RKO (cell line): ENCODE results near the gene PALMD.

Experiments
- DNase-seq: peaks from one replicate; pipeline ENCODE4 v3.0.0-alpha.2; 2016; ENCODE audit warnings: low spot score

The PALMD gene

DNA sequence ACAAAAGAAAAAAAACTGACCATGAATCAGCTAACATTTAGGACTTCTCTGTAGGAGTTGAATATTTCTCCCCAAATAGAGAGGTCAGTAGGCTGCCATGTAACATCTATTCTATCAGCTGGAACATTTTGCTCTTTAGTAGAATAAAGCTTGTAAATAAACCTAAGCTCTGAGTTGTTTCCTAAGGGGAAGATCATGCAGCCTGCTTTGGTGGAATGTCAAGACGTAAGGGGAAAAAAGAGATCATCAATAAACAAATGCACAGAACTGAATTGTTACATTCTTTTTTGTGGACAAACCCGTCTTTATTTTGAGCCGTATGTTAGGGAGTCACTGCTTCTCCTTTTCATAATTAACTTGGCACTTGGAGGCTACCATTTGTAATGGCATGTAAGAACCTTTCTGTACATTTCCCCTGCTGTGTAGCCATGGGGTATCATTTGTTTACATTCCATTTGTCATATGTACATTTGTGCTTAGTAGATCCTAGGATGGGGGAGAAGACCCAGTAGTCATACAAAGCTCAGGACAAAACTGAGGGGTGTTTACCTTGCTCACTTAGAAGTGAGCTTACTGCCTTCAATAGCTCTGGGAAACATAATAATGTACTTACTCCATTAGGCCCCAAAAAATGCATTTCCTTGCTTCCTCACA lies 10.8 kb upstream of the PALMD start:
- no peak for DNase-seq

DNA sequence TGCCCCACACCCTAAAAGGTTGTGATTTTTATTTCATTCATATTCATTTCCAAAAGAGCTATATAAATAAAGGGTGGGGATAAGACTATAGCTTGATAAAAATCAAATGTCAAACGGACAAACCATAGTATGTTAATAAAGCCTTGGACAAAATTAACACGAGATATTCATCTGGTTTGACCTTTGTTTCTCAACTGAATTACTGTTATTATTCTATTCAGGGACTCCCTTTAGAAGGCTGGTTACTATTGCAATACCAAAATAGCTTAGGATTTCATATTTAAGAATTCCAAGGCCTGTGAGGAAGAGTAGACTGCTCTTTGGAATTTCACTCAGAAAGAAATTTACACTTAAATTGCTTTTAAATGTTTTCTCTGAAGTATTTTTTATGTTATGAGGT lies 10.2 kb upstream of the PALMD start:
- no peak for DNase-seq

DNA sequence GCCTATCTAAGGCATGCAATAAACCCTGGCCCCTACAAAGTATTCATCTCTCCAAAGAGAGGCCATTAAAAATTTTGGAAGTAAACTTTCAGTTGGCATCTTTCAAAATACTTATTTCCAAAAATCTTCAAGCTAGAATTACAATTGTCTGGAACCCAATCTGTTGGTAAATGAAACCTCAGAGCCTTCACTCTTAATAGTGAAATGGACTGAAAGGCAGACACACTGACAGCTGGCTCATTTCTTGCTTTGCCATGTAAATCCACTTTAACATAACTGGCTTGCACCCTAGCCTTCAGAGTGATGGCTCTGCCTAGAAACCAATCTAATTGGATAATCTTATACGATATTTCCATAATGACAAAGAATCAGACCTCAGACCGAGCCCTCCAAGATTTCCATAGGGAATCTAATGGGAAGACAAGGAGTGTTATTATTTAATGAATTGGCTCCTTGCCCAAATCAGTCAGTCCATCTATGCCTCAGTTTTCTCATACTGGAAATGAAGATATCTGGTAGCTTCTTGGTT lies 9.2 kb upstream of the PALMD start:
- DNase-seq, result no peak

DNA sequence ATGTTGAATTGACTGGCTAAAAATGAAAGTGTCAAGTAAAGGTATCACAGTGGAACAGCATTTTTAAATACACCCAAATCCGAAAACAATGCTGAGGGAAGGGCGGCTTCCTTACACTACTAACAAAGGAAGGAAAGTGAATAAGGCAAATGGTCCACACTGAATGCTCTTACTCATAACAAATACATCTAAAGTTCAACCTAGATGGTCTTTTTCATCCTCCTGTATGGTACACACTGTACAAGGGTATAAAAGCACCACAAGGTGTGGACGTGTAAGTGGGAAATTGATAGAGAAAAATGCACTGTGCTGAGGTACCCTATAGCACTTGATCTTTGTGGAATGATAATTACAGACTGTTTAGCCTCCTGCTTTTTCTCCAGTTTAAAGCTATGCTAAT lies 7.1 kb upstream of the PALMD start:
- DNase-seq, result no peak

DNA sequence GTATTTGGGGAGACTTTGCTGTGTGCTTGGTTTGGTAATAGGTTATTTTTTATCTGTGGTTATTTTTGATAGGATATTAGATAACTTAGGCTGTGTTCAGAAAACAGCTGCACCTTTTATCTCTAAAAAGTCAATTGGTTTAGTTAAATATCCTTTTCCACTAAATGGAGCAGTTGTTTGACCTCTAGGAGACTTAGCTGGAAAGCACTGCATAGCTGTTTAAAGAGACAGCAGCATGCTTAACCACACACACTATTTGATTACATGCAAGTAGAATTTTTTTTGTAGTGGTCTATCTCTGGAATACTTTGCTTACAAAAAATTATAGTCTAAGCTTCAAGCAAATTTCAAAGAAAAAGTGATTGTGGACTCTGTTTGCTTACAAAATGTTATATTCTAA lies 6.5 kb upstream of the PALMD start:
- no peak for DNase-seq

DNA sequence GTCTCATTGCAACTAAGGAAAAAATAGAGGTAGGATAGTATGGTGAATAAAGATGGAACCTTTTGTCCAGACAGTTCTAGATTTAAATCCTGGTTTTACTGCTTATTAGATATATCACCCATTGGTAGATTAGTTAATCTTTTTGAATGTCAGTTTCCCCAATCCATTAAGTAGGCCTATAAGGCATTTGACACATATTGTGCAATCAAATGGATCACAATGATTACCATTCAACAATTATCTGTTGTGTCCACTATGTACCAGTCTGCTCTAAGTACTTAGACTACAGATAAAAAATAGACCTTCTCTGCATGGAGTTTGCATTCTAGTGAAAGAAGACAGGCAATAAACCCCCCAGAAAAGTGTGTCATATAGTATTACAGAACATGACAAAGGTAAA lies 6.0 kb upstream of the PALMD start:
- no peak for DNase-seq

DNA sequence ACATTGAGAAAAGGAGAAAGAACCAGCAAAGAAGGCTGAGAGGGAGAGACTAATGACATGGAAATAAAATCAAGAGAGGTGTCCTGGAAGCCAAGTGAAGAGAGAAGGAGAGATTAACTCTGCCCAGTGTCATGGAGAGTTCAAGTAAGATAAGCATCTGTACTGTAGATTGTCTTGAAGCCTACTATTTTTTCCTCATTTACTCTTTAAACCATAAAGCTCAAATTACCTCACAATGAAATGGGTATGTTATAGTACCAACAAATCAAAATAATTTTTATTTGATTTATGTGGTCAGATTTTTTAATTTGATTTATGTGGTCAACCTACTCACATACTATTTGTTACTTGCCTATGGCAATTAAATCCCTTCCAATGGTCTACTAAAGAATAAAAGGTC lies 5.2 kb upstream of the PALMD start:
- DNase-seq, result no peak

DNA sequence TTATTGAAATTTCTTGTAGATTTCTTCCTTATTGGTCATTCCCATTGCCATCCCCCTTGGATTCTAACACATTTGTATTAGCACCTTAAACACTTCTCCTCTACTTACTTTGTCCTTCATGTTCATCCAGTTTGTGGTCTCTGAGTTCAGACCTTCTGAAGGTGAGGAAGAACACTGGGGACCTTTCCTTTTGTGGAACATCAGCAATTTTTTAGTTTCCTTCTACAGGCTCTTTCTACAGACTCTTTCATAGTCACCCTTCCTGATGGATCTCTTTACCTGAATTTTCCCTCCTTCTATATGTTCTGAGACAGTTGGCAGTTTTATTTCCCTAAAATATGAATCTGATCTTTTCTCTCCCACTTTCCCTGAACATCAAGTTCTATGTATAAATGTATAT lies 4.4 kb upstream of the PALMD start:
- no peak for DNase-seq

DNA sequence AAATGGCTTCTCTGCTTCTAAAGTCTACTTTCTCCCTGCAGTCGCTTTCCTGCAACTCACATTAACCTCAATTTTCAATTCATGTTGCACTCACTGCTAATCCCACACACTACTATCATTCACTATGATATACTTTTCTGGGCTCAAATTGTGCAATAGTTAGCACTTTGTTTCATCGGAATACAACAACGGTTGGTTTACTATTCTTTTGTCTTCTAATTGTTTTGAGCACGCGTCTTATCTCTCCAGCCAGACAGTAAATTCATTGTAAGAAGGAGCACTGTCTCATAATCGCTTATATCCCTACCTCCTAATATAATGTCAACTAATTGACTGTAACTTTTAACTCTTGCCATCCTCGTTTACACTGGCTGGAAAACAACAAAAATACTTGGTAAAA lies 3.9 kb upstream of the PALMD start:
- no peak for DNase-seq

DNA sequence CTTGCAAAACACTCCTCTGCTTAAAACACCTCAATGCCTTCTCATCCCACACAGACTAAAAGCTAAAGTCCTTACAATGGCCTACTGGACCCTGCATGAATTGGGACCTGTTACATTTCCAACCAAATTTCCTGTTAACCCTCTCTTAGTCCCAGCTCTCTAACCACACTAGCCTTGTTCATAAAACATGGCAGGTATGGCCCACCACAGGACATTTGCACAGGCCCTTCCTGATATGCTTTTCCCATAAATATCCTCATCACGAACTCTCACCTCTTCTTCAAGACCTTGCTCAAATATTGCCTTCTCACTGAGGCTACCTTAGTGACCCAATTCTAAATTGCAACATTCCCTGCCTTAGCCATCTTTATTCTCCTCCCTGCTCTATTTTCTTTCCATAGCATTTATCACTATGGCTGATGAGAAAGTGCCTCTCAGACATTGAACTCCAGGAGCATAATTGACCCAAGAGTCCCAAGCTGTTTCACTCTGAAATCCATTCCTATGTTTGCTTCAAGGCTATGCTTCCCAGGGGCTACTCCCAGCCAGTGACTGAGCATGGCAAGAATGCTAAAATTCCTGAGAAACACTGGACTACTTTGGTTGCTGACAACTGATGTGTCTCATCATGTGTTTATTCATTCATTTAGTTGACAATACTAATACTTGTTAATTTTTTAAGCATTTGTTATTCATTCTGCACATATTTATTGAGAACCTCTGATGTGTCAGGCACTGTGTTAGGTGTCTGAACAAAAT lies 2.7 kb upstream of the PALMD start:
- DNase-seq, result no peak

DNA sequence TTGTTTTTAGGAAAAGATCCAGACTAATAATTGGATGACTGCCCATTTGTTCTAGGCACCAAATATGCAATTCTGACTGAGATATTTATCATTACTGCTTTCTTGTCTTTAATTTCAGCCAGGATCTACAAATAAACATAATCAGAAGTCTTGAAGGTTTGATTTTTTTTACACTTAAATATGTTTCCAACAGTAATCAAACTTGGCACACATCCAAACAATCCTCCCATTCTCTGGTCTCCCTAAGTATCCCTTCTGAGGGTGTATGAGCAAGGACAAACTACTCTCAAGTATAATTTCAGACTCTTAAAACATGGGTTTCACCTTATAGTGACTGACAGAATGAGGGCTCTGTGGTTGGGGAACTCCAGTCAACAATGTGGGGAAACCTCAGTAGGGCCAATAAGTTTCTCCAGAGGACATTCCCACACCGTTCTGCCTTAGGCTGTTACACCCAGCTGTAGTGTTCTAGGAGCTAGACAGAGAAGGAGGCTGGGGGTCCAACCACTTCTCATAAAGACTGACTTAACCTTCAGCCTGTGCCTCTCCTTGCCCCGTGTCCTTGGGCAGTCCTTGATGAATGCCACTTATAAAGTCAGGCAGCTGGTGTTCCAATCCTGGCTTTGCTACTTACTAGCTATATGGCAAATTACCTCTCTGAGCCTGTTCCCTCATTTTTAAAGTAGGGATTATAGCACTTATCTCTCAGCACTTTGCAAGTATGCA lies 1.5 kb upstream of the PALMD start:
- DNase-seq, result no peak

DNA sequence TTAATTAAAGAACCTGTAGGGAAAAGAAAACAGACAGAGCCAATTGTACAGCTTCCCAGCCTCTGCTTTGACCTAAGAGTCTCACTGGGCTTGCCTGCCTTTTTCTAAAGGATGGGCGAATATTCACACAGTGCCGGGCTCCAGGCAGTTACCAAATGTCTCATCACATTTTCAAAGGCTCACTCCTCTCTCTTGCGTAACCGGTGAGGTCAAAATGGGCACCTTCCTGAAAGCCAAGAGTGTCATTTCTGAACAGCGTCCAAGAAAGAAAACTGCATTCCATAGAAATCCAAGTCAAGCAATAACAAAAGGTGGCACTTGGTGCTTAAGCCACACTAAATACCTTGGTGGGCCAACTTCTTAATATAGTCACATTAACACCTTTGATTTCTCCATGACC lies 710 bp upstream of the PALMD start:
- no peak for DNase-seq

DNA sequence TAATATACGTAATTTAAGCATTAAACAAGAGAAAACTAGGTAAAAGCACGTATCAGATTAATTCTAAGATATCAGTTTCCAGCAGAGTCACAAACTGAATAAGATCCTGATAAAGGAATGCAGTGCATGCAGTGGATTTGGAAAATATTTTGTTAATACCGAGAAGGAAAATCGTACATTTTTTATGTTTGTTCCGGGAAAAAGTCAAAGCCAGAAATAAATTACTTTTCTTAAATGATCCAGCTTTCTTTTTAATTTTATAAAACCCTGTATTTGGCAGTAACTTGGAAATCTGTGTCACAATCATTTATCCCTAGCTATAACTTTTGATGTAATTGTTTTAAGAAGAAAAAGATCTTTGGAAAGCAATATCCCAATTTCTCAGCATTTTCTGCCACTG lies 955 bp downstream of the PALMD start:
- no peak for DNase-seq

DNA sequence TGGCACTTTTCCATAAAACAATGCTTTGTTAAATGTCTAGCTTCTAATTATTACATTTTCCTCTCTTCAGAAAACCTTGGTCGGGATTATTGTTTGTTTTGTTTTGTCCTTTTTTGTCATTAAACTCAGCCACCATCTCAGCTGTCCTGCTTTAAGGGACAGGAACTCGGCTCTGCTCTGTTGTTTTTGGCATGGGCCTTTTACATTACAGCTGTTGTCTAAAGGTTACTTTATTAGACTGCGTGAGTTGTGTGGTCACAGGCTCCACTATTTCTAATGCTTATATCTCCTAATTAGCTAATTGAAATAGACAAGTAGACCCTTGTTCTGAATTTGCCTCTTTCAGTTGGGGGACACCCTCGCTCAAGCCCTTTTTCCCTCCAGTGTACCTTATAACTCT lies 1.6 kb downstream of the PALMD start:
- DNase-seq, result no peak

DNA sequence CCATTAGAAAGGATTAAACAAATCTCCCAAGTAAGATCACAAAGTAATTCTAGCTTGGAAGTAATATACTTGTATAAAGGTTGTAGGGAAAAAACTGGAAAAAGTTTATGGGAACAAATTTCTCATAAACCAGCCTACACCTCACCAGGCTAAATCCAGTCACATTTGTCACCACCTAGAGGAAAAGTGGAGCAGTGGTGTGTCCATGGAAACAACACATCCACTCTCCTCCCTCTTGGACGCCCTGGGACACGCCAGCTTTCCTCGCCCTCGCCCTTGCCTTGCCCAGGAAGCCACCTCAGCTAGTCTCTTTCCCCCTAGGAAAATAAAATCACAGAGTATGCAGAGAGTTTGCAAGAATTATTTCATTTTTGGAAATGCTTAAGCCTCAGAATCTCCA lies 2.2 kb downstream of the PALMD start:
- no peak for DNase-seq

DNA sequence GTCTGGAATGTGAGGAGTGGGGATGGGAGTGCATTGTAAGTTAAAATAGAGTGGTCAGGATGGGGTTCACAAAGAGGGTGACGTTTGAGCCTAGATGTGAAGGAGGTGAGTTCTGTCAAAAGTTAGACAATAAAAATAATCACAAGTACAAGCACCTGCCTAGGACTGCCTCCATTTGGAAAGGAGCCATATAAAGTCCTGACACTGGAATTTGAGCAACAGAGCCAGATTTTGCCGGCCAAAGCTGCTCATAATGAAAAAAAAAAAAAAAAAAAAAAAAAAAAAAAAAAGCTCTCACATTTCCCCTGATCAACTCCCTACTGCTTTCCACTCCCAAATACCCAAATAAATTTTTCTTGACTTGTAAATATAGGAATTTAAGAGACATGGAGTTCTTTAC lies 4.1 kb downstream of the PALMD start:
- DNase-seq, result no peak

DNA sequence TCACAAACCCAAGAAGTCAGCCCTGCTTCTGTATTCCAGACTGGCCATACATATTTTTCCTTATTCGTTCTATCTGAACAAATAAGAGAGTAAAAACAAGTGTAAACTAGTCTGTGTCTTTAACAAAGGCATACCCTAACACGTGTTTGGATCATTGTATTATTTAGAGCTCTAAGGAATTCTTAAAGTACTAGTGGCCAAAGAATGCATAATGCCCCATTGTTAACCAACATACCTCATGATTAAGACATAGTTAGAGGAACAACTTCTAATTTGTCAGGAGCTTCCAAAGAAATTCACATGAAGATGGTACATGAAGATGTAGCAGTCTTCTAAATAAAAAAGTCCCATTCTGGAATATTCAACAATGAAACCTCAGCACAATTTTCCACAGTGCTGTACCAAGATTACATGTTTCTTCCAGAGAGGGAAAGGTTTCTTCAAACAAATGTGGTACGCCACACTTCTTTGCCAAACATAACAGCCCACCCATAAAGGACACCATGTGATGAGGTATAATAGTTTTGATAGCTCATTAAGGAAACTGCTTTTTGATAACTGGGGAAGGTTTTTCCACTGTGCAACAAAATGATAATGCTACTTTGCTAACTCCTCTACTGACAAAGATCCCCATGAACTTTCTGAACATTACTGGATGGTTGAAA lies 5.0 kb downstream of the PALMD start:
- no peak for DNase-seq

DNA sequence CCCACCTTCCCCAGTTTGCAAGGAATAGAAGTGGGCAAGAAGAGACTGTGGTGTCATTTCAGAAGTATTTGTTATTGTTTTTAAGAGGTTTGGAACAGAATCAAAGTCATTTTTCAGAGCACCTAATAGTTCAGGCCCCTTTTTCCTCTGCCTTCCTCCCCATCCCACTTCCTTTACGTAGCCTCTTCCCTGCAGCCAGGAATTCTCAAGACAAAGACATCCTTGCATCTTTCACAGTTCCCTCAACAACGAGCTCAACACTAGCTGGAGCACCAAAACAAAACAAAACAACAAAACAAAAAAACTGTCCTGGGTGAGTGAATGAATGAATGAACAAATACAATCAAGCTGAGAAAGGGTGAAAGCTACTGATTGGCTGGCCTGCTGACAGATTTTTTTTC lies 7.0 kb downstream of the PALMD start:
- DNase-seq, result no peak

DNA sequence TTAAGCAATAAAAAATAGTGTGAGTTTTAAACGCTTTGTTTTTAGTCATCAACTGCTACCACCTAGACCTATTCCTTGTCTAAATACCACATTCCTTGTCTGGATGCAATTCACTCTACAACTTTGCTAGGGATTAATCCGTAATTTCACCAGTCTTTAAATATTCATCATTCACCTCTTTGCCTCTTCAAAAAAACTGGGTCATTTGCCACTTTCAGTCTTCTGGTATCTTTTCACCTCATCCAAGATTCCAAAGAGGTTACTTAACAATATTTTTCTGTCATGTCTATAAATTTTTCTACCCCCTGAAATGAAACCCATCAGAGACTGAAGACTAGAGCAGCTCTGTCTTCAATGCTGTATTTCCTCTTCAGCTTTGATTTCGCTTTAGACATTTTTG lies 9.5 kb downstream of the PALMD start:
- no peak for DNase-seq

DNA sequence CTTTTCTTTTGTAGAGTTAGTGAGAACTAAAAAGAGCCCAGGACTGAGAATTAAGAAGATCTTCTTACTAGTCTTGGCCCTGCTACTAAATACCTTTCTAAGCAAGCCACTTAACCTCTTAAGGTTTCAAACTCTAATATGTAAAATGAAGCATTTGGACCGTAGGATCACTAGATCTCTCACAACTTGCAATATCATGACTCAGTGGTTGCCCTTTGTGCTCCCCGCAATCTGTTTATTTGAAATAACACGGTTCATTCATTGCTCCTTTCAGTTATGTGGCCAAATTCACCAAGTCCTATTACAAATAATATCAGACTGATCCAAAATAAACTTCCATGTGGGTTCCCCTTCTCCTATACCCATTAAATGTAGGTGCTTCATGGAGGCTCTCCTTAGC lies 10.8 kb downstream of the PALMD start:
- DNase-seq, result no peak

DNA sequence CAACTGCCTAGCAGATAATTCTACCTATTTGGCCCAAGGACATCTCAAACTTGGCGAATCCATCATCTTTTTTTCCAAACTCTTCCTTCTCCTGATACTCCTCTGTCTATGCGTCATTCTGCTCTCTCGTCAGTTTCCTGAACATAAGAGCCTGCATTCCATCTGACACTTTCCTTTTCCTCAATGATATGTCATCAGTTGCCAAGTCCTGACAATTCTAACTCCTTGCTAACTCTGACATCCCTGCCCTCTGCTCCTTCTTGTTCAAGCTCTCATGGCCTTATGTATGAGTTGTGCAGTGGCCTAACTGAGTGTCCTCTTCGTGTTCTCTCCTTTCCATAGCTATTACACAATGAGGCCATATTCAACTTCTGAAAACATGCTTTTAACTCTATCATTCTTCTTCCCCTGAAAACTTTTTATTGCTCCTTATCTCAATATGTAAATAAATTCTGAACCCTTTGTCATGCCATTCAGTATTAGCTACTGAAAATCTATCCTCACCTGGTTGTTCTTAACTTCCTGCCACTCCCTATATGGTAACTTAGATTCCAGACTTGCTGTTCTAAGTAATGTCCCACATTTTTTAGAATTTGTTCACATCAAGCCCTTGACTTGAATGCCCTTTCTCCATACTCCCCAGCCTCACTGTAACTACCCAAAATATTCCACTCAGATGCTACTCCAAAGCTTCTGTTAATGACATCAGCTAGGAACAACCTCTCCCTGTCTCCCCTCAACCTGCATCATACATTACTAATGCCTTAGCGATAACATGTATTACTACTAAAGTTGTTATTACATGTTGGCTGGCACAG lies 11.5 kb downstream of the PALMD start:
- no peak for DNase-seq

DNA sequence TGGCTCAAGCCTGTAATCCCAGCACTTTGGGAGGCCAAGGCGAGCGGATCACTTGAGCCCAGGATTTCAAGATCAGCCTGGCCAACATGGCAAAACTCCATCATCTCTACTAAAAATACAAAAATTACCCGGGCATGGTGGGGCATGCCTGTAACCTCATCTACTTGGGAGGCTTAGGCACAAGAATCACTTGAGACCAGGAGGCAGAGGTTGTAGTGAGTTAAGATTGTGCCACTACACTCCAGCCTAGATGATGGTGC lies 12.0 kb downstream of the PALMD start:
- DNase-seq, result no peak
